Subcutaneous abdominal adipose tissue (tissue), 5 donors: ENCODE measurements around the gene LRRC7.

Experiments
- H3K27ac ChIP-seq: one replicate; pipeline ENCODE4 v1.7.0; 2013; ENCODE audit warnings: low read depth, mild to moderate bottlenecking, inconsistent platforms, low read length, moderate library complexity
- H3K27me3 ChIP-seq, 5 donors: one replicate each; pipeline ENCODE4 v1.7.0; 2013; ENCODE audit warnings: low read length in 5 of 5, inconsistent platforms in 1 of 5; ENCODE audit not compliant: control insufficient read depth in 5 of 5, insufficient read depth in 4 of 5
- H3K36me3 ChIP-seq, 5 donors: one replicate each; pipeline ENCODE4 v1.7.0; 2013; ENCODE audit warnings: low read length in 5 of 5; ENCODE audit not compliant: control insufficient read depth in 5 of 5, insufficient read depth in 5 of 5
- H3K4me1 ChIP-seq, 5 donors: one replicate each; pipeline ENCODE4 v1.7.0; 2013; ENCODE audit warnings: low read length in 5 of 5, mild to moderate bottlenecking in 3 of 5, moderate library complexity in 1 of 5; ENCODE audit not compliant: control insufficient read depth in 5 of 5, insufficient read depth in 5 of 5
- H3K4me3 ChIP-seq, 5 donors: one replicate each; pipeline ENCODE4 v1.7.0; 2013; ENCODE audit warnings: low read length in 5 of 5, low read depth in 1 of 5
- H3K9ac ChIP-seq, 5 donors: one replicate each; pipeline ENCODE4 v1.7.0; 2013; ENCODE audit warnings: low read length in 5 of 5, mild to moderate bottlenecking in 4 of 5, moderate library complexity in 3 of 5
- H3K9me3 ChIP-seq, 5 donors: one replicate each; pipeline ENCODE4 v1.7.0; 2013; ENCODE audit warnings: low read length in 5 of 5; ENCODE audit not compliant: control insufficient read depth in 5 of 5
- donor health status: healthy.
- donor health status: healthy.
- donor health status: healthy.
- donor health status: healthy.
- donor health status: healthy.

LRRC7 gene

DNA sequence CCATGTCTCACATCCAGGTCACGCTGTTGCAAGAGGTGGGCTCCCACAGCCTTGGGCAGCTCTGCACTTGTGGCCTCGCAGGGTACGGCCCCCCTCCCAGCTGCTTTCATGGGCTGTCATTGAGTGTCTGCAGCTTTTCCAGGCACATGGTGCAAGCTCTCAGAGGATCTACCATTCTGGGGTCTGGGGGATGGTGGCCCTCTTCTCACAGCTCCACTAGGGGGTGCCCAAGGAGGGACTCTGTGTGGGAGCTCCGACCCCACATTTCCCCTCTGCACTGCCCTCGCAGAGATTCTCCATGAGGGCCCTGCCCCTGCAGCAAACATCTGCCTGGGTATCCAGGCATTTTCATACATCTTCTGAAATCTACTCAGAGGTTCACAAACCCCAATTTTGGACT is 219.4 kb downstream of the LRRC7 start:
- no peaks in the 10 kb centered on the region for H3K9me3 ChIP-seq
- H3K27me3 ChIP-seq = no peaks in the 10 kb centered on the region
- H3K4me1 ChIP-seq = peaks cover 0 to 10% (median 0%) of the 10 kb centered on the region in 5 donors
- no peak overlapping the region for H3K4me3 ChIP-seq
- no peak overlapping the region for H3K27ac ChIP-seq
- no peak overlapping the region for H3K9ac ChIP-seq
- no peaks in the 10 kb centered on the region for H3K36me3 ChIP-seq

DNA sequence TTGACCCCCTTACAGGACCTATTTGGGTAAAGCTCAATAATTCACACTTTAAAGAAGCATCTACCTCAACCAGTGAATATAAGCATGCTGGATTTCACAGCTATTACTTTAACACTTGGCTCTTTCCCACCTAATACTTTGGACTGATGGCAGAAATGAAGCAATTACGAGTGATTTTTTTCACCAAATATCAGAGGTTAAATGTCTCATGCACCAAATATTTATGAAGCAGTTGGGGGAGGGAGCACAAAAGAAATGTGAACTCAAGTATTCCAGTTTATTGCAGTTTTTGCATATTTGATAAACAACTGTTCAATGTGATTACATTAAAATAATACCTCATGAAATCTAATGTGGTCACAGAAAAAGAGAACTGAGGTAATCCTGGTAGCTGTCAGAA is 223.6 kb downstream of the LRRC7 start:
- H3K4me3 ChIP-seq = no peak overlapping the region
- H3K27me3 ChIP-seq = no peaks in the 10 kb centered on the region
- H3K9me3 ChIP-seq = no peaks in the 10 kb centered on the region
- no peak overlapping the region for H3K27ac ChIP-seq
- no peak overlapping the region for H3K9ac ChIP-seq
- H3K4me1 ChIP-seq = peaks cover 0 to 10% (median 0%) of the 10 kb centered on the region in 5 donors
- H3K36me3 ChIP-seq = no peaks in the 10 kb centered on the region

DNA sequence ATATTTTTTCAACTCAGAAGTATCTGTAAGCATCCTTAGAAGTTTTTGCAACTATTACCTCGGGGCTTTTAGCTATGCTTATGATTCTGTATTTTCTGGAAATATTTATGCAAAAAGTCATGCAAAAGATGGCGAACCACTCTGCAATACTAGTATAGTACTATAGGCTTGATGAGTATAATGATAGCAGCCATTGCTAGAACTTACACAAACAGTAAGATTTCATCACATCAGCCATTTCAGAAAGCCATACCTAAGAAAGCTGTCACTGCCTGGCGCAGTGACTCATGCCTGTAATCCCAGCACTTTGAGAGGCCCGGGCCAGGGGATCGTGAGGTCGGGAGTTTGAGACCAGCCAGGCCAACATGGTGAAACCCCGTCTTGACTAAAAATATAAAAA is 227.1 kb downstream of the LRRC7 start:
- Histone ChIP-seq H3K4me1 (peaks cover 0 to 10% (median 0%) of the 10 kb centered on the region in 5 donors), H3K9ac (no peak overlapping the region), H3K27me3 (no peaks in the 10 kb centered on the region), H3K36me3 (no peaks in the 10 kb centered on the region), H3K27ac (no peak overlapping the region), H3K4me3 (no peak overlapping the region), H3K9me3 (no peaks in the 10 kb centered on the region)

DNA sequence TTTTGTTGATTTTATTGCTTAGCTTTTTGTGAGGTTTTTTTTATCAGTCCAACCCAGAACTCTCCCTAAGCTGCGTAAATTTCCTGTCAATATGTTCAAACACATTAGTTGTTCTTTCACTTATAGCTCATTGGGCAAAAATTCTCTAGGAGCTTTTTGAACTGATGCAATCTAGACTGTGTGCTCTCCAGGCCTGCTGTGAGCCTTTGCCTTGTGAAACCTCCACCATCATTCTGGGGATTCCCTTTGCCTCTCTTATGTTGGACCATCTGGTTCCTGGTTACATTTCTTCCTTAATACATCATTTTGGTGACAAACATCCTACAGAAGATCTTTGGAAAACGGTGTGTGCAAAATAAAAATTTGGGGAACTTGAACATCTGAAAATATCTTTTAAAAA is 247.2 kb downstream of the LRRC7 start:
- Histone ChIP-seq H3K36me3 (no peaks in the 10 kb centered on the region), H3K4me1 (no peaks in the 10 kb centered on the region), H3K4me3 (no peak overlapping the region), H3K27me3 (no peaks in the 10 kb centered on the region), H3K9me3 (no peaks in the 10 kb centered on the region), H3K9ac (no peak overlapping the region), H3K27ac (no peak overlapping the region)

- H3K36me3 ChIP-seq = no peaks in the 10 kb centered on the region
- H3K4me3 ChIP-seq = no peak overlapping the region
- H3K27ac ChIP-seq = no peak overlapping the region
- no peak overlapping the region for H3K9ac ChIP-seq
- H3K27me3 ChIP-seq = no peaks in the 10 kb centered on the region
- H3K9me3 ChIP-seq = peaks cover 0 to 8% (median 0%) of the 10 kb centered on the region in 5 donors
- H3K4me1 ChIP-seq = no peaks in the 10 kb centered on the region
Measured at GRCh38 chr1:69824932-69825331, 257.2 kb downstream of the LRRC7 start.

- no peaks in the 10 kb centered on the region for H3K4me1 ChIP-seq
- no peaks in the 10 kb centered on the region for H3K36me3 ChIP-seq
- H3K9ac ChIP-seq = no peak overlapping the region
- peaks cover 0 to 2% (median 0%) of the 10 kb centered on the region in 5 donors for H3K9me3 ChIP-seq
- H3K27me3 ChIP-seq = no peaks in the 10 kb centered on the region
- no peak overlapping the region for H3K4me3 ChIP-seq
- no peak overlapping the region for H3K27ac ChIP-seq
Measured at GRCh38 chr1:69827732-69828131, 260.0 kb downstream of the LRRC7 start.

- no peaks in the 10 kb centered on the region for H3K36me3 ChIP-seq
- no peak overlapping the region for H3K9ac ChIP-seq
- no peaks in the 10 kb centered on the region for H3K27me3 ChIP-seq
- peaks cover 0 to 2% (median 0%) of the 10 kb centered on the region in 5 donors for H3K9me3 ChIP-seq
- H3K27ac ChIP-seq = no peak overlapping the region
- no peak overlapping the region for H3K4me3 ChIP-seq
- no peaks in the 10 kb centered on the region for H3K4me1 ChIP-seq
Measured at GRCh38 chr1:69833536-69833935, 265.8 kb downstream of the LRRC7 start.

DNA sequence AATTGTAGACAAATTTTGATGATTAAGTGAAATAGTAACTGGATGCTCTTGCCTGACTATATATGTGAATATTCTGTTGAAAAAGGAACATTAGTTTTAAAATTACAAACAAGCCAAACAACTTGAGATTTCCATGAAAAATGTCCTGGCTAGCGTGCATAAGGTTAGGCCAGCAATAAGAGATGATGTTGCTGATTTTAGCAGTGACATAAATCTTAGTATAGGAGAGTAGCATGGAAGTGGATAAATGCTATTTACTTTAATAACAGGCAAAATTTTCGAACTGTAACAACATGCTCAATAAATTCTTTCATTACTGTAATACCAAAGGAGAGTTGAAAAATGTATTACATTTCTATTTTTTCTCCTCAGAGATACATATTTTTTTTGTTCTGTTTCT is 266.6 kb downstream of the LRRC7 start:
- H3K9me3 ChIP-seq = peaks cover 0 to 2% (median 0%) of the 10 kb centered on the region in 5 donors
- no peak overlapping the region for H3K27ac ChIP-seq
- no peak overlapping the region for H3K4me3 ChIP-seq
- no peaks in the 10 kb centered on the region for H3K36me3 ChIP-seq
- no peaks in the 10 kb centered on the region for H3K27me3 ChIP-seq
- H3K4me1 ChIP-seq = no peaks in the 10 kb centered on the region
- no peak overlapping the region for H3K9ac ChIP-seq

- H3K27me3 ChIP-seq = no peaks in the 10 kb centered on the region
- no peak overlapping the region for H3K4me3 ChIP-seq
- no peaks in the 10 kb centered on the region for H3K36me3 ChIP-seq
- H3K9me3 ChIP-seq = peaks cover 0 to 2% (median 0%) of the 10 kb centered on the region in 5 donors
- H3K4me1 ChIP-seq = no peaks in the 10 kb centered on the region
- H3K27ac ChIP-seq = no peak overlapping the region
- no peak overlapping the region for H3K9ac ChIP-seq
Measured at GRCh38 chr1:69835955-69836354, 268.2 kb downstream of the LRRC7 start.

DNA sequence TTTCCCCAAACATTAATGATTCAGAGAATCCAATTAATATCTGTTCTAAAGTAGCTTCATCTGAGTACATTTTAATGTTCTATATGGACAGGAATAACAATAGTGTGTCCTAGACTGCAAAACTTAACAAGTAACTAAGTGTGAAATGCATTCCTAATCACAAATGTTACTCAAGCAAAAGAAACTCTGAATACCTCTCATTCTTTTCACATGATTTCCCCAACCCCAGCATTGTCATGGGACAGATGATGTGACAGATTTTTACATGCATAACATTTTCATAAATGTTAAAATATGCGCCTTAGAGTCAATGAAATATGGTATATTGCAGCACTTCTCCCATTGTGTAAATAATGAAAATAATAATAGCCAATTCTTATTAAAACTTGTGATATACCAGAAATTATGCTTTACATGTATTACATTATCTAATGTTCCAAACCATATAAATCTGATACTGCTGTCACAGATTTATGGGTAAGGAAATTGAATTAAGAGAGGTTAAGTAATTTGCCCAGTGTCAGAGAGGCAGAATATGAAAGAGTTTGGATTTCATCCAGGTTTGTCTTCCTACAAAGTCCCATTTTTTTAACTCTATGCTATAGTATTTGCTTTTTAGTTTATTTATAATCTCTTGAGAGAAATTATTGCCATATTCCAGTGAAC is 269.4 kb downstream of the LRRC7 start:
- Histone ChIP-seq H3K9ac (no peak overlapping the region), H3K9me3 (peaks cover 0 to under 1% (median 0%) of the 10 kb centered on the region in 5 donors), H3K4me1 (no peaks in the 10 kb centered on the region), H3K36me3 (no peaks in the 10 kb centered on the region), H3K4me3 (no peak overlapping the region), H3K27me3 (no peaks in the 10 kb centered on the region), H3K27ac (no peak overlapping the region)
